Activated CD4-positive, alpha-beta memory T cell treated with anti-CD3 and anti-CD28 coated beads for 36 hours (primary cell): ENCODE results near the gene ZBED6. TPM values are rescaled to one million over a fixed set of nuclear protein-coding genes. Genes with fewer than 3 reads are reported as not detected.
A peak's percentile ranks its signal among the peaks of the same experiment; 100 is the strongest.
"Not testable (repeated sequence)": the region's sequence is repeated elsewhere in the genome, so short reads cannot be mapped to it uniquely, and the experiment has no call there.

Experiments used
- CTCF ChIA-PET: fragments of 350-600 bp; sonication (Branson Sonifier 250); formaldehyde crosslinking; loops from one replicate; lab custom pipeline; 2021; ENCODE audit warnings: antibody characterized with exemption, inconsistent platforms; lab: Charles Lee
- POLR2A ChIA-PET: fragments of 350-600 bp; sonication (Branson Sonifier 250); formaldehyde crosslinking; loops from one replicate; lab custom pipeline; 2021; ENCODE audit warnings: antibody characterized with exemption; lab: Charles Lee
- DNase-seq: peaks from one replicate; pipeline ENCODE4 v3.0.0-alpha.2; 2020
- H3K27ac Mint-ChIP-seq: one replicate; pipeline ENCODE4 v1.8.0; 2021; ENCODE audit warnings: mixed read lengths
- H3K27me3 Mint-ChIP-seq: one replicate; pipeline ENCODE4 v1.8.0; 2021; ENCODE audit warnings: mixed read lengths
- H3K36me3 Mint-ChIP-seq: one replicate; pipeline ENCODE4 v1.8.0; 2021; ENCODE audit warnings: mixed read lengths
- H3K4me1 Mint-ChIP-seq: one replicate; pipeline ENCODE4 v1.8.0; 2021; ENCODE audit warnings: low read depth, mixed read lengths
- H3K4me3 Mint-ChIP-seq: one replicate; pipeline ENCODE4 v1.8.0; 2021; ENCODE audit warnings: mild to moderate bottlenecking, mixed read lengths
- H3K9me3 Mint-ChIP-seq: one replicate; pipeline ENCODE4 v1.8.0; 2021; ENCODE audit warnings: mixed read lengths
- intact Hi-C: fragments of 100-400 bp; cut with micrococcal nuclease; formaldehyde crosslinking; loops from one replicate; pipeline ENCODE4 v1.15.1; 2023
- total RNA-seq, 2 experiments: library from RNA; stranded (reverse); gene quantifications; one replicate each; pipeline ENCODE4 v1.2.3, GENCODE V29; 2021

ZBED6 gene, protein sequence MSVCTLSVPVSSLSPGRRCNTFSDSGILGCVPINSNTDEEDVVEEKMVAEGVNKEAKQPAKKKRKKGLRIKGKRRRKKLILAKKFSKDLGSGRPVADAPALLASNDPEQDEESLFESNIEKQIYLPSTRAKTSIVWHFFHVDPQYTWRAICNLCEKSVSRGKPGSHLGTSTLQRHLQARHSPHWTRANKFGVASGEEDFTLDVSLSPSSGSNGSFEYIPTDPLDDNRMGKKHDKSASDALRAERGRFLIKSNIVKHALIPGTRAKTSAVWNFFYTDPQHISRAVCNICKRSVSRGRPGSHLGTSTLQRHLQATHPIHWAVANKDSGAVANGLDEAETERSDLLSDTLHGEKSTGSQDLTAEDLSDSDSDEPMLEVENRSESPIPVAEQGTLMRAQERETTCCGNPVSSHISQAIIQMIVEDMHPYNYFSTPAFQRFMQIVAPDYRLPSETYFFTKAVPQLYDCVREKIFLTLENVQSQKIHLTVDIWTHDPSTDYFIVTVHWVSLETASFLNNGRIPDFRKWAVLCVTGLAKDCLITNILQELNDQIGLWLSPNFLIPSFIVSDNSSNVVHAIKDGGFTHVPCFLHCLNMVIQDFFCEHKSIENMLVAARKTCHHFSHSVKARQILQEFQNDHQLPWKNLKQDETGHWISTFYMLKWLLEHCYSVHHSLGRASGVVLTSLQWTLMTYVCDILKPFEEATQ (N-terminal part only)
- 10 to 100 TPM; 18.6 to 20.4 TPM for total RNA-seq

DNA sequence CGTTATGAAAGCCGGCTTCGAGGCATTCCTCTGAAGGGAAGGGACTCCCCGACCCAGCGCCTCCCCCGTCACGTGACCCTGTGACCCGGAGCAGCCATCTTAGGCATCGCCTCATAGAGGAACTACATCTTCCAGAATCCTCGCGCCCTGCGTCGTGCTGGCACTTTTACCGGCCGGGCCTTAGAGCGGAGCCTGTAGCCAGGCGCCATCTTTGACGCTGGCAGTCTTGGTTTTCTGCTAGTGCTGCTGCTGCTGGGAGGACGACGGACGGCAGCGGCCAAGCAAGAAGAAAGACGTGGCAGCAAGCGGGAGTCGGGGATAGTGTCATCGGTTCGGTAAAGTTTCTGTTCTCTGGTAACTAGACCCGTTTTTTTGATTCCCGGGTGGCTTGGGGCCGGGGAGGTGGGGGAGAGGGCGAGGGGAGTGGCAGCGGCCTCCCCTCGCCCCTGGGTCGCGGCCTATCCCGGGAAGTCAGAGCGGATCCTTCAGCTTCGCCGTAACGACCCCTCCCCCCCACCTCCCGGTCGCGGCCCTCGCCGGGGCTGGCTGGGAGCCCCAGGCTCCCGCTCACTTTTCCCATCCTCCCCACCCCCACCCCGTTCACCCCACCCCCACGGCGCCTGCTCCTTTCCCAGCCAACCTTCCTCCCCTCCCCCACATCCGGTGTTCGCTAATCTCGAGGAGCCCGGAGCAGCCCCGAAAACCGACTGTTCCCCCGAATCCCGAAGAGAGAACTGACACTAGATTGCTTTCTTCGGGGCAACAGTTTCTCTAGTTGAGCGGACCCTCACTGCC, at the start of gene ZBED6, which contains the start of gene ZC3H11A:
ZBED6 (plus strand) TSS at position 183 of the 795 bp plus-strand sequence. CDS start 1,900 bp downstream, outside the sequence.
ZC3H11A (plus strand) TSS at position 183 of the 795 bp plus-strand sequence. CDS start 21,448 bp downstream, outside the sequence.
- ChIA-PET POLR2A (interaction anchor here (4.6 kb wide), 1 partner anchor 31 kb away, joined by 18 read pairs; the partner anchor contains the start of gene LAX1), CTCF (no interaction called here)
- DNase-seq, result peak; percentile 99
- peaks cover 46% of the 10 kb centered on the region for H3K4me1 Mint-ChIP-seq
- no peaks in the 10 kb centered on the region for H3K27me3 Mint-ChIP-seq
- peaks cover 36% of the 10 kb centered on the region for H3K36me3 Mint-ChIP-seq
- peak within 1 kb of the TSS; percentile 95 for H3K4me3 Mint-ChIP-seq
- no peaks in the 10 kb centered on the region for H3K9me3 Mint-ChIP-seq
- intact Hi-C loops, result loop anchor here (1.0 to 10.0 kb wide), 7 partner anchors 29 to 617 kb away; partner anchors contain the start of genes ATP2B4, LAX1, PPP1R15B and SNRPE
- H3K27ac Mint-ChIP-seq, result peak within 1 kb of the TSS; percentile 96

DNA sequence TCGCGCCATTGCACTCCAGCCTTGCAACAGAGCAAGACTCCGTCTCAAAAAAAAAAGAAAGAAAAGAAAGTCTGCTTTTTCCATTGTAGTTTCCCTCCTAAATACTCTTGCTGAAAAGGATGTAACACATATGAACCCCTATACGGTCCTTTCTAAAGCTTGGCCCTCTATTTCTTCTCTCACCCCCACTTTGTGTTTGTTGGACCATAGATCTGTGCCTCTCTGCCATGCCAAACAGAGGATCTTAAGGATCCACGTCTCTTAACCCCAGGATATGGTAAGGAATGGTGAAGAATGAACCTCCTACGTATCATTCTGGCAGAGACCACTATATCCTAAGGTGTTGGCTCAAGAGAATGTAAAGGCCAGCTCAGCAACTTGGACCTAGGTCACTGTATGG, 49.1 kb upstream of the ZBED6 start:
- Mint-ChIP-seq H3K4me3 (no peak overlapping the region), H3K9me3 (no peaks in the 10 kb centered on the region), H3K27me3 (no peaks in the 10 kb centered on the region), H3K36me3 (peaks cover 8% of the 10 kb centered on the region), H3K4me1 (peaks cover 21% of the 10 kb centered on the region), H3K27ac (no peak overlapping the region)
- no peak for DNase-seq
- POLR2A ChIA-PET, result interaction anchor here (1.2 kb wide), 1 partner anchor 19 kb away, joined by 3 read pairs; the partner anchor contains the start of gene LAX1
- CTCF ChIA-PET, result no interaction called here
- intact Hi-C loops, result no loop called here

DNA sequence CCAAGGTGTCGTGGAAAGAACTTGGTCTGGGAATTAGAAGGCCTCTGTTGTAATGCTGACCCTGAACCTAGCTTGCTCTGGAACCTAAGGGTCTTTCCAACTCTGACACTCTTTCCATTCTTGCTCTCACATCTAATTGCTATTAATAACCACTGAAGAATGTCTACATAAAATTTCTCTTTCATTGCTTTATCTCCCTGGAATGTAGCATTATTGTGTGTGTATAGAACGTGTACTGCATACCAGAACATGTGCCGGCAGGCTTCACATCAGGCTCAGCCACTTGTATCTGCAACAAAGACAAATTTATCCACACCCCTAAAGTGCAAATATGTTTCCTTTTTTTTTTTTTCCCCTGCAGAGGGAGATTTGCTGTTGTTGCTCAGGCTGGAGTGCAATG, 44.4 kb upstream of the ZBED6 start:
- H3K27me3 Mint-ChIP-seq, result no peaks in the 10 kb centered on the region
- POLR2A ChIA-PET, result no interaction called here
- intact Hi-C loops, result no loop called here
- H3K4me1 Mint-ChIP-seq, result peaks cover 21% of the 10 kb centered on the region
- CTCF ChIA-PET, result interaction anchor here (1.2 kb wide), 1 partner anchor 9 kb away, joined by 3 read pairs; no protein-coding TSS in a partner anchor
- no peak for DNase-seq
- no peaks in the 10 kb centered on the region for H3K36me3 Mint-ChIP-seq
- H3K9me3 Mint-ChIP-seq, result no peaks in the 10 kb centered on the region
- no peak overlapping the region for H3K27ac Mint-ChIP-seq
- H3K4me3 Mint-ChIP-seq, result no peak overlapping the region

DNA sequence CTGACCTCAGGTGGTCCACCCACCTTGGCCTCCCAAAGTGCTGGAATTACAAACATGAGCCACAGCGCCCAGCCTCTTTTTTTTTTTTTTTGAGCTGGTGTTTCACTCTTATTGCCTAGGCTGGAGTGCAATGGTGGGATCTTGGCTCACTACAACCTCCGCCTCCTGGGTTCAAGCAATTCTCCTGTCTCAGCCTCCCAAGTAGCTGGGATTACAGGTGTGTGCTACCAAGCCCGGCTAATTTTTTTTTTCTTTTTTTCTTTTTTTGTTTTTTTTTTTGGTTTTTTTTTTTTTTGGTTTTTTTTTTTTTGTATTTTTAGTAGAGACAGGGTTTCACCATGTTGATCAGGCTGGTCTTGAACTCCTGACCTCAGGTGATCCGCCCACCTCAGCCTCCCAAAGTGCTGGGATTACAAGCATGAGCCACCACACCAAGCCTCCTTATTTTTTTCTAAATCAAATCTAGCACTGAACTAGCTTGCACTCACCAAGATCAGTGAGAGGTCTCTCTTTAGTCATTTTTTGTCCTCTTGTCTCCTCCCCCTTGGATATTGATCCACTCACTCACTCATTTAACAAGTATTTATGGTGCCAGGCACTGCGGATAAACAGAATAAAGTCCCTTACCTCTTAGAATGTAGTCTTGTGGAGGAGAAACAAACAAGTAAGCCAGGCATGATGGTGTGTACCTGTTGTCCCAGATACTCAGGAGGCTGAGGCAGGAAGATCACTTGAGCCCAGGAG, 43.6 kb upstream of the ZBED6 start:
- intact Hi-C loops, H3K4me3 Mint-ChIP-seq, DNase-seq, H3K9me3 Mint-ChIP-seq, H3K27ac Mint-ChIP-seq, H3K27me3 Mint-ChIP-seq, H3K36me3 Mint-ChIP-seq: not testable (repeated sequence)
- H3K4me1 Mint-ChIP-seq, result peaks cover 27% of the 10 kb centered on the region
- ChIA-PET POLR2A (interaction anchor here (0.6 kb wide), 1 partner anchor 634 kb away, joined by 3 read pairs; no protein-coding TSS in a partner anchor), CTCF (interaction anchor here (1.2 kb wide), 1 partner anchor 9 kb away, joined by 3 read pairs; no protein-coding TSS in a partner anchor)

DNA sequence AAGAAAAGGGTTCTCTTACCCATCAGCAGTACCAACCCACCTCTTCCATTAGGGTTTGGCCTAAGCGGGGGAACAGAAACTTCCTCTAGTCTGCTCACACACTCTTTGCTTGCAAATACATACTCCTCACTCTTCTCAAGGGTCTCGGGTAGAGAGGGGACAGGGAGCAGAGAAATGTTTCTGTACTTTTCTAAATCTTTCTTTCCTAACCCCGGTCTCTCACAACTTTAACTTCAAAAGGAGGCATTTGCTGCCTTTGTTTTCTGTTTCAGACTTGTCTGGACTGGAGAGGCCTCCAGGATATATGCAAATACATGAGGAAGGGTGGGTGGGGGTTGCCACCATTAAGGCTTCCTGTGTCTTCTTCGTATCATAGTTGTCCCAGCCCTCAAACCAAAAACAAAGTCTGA, 41.0 kb upstream of the ZBED6 start:
- ChIA-PET POLR2A (interaction anchor here (1.4 kb wide), 1 partner anchor 11 kb away, joined by 3 read pairs; no protein-coding TSS in a partner anchor), CTCF (no interaction called here)
- intact Hi-C loops, result loop anchor here (1.0 kb wide), 1 partner anchor 11 kb away; the partner anchor contains the start of gene LAX1
- H3K9me3 Mint-ChIP-seq, result no peaks in the 10 kb centered on the region
- peaks cover 32% of the 10 kb centered on the region for H3K4me1 Mint-ChIP-seq
- peak overlapping the region; percentile 90 for H3K27ac Mint-ChIP-seq
- no peaks in the 10 kb centered on the region for H3K27me3 Mint-ChIP-seq
- no peaks in the 10 kb centered on the region for H3K36me3 Mint-ChIP-seq
- peak overlapping the region; percentile 36 for H3K4me3 Mint-ChIP-seq
- peak; percentile 48 for DNase-seq

DNA sequence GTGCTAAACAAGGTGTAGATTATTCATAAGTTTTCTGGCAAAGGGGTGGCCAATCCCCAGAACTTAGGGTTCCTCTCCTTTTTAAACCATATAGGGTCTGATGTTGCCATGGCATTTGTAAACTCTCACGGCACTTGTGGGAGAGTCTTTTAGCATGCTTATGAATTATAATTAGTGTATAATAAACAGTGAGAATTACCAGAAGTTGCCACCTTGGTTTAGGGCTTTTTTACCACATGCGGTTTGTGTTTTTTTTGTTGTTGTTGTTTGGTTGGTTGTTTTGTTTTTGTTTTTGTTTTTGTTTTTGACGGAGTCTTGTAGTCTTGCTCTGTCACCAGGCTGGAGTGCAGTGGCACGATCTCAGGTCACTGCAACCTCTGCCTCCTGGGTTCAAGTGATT, 39.4 kb upstream of the ZBED6 start:
- CTCF ChIA-PET, result interaction anchor here (0.7 kb wide), 1 partner anchor 164 kb away, joined by 3 read pairs; no protein-coding TSS in a partner anchor
- H3K36me3 Mint-ChIP-seq, result no peaks in the 10 kb centered on the region
- H3K27ac Mint-ChIP-seq, result peak overlapping the region; percentile 10

DNA sequence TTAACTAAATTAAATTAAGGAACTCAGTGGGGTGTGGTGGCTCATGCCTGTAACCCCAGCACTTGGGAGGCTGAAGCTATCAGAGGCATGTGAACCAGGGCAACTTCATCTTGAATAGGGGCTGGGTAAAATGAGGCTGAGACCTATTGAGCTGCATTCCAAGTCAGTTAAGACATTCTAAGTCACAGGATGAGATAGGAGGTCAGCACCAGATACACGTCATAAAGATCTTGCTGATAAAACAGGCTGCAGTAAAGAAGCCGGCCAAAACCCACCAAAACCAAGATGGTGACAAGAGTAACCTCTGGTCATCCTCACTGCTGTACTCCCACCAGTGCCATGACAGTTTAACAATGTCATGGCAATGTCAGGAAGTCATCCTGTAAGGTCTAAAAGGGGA, 36.7 kb upstream of the ZBED6 start:
- CTCF ChIA-PET, H3K4me3 Mint-ChIP-seq, intact Hi-C loops, H3K27ac Mint-ChIP-seq, H3K27me3 Mint-ChIP-seq, H3K36me3 Mint-ChIP-seq, POLR2A ChIA-PET, H3K9me3 Mint-ChIP-seq, DNase-seq: not testable (repeated sequence)
- H3K4me1 Mint-ChIP-seq, result peaks cover 41% of the 10 kb centered on the region

More for the DNA sequence above, 39.4 kb upstream of the ZBED6 start:
- POLR2A ChIA-PET, result interaction anchor here (1.3 kb wide), 1 partner anchor 8 kb away, joined by 7 read pairs; the partner anchor contains the start of gene LAX1
- no peak for DNase-seq
- Mint-ChIP-seq H3K9me3 (no peaks in the 10 kb centered on the region), H3K4me3 (no peak overlapping the region), H3K27me3 (no peaks in the 10 kb centered on the region), H3K4me1 (peaks cover 32% of the 10 kb centered on the region)
- intact Hi-C loops, result no loop called here

DNA sequence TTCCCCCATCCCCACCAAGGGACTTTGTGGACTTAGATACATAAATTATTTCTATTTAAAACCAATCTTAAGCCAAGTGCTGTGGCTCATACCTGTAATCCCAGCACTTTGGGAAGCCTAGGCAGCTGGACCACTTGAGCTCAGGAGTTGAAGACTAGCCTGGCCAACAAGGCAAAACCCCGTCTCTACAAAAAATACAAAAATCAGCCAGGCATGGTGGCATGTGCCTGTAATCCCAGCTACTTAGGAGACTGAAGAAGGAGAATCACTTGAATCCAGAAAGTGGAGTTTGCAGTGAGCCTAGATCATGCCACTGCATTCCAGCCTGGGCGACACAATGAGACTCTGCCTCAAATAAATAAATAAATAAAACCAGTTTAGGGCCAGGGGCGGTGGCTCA, 34.9 kb upstream of the ZBED6 start:
- ChIA-PET POLR2A (no interaction called here), CTCF (no interaction called here)
- no peaks in the 10 kb centered on the region for H3K9me3 Mint-ChIP-seq
- H3K4me3 Mint-ChIP-seq, result no peak overlapping the region
- H3K4me1 Mint-ChIP-seq, result peaks cover 41% of the 10 kb centered on the region
- no peak overlapping the region for H3K27ac Mint-ChIP-seq
- no peak for DNase-seq
- no peaks in the 10 kb centered on the region for H3K27me3 Mint-ChIP-seq
- peaks cover 5% of the 10 kb centered on the region for H3K36me3 Mint-ChIP-seq
- intact Hi-C loops, result loop anchor here (10.0 kb wide), 2 partner anchors 64 to 476 kb away; no protein-coding TSS in a partner anchor

DNA sequence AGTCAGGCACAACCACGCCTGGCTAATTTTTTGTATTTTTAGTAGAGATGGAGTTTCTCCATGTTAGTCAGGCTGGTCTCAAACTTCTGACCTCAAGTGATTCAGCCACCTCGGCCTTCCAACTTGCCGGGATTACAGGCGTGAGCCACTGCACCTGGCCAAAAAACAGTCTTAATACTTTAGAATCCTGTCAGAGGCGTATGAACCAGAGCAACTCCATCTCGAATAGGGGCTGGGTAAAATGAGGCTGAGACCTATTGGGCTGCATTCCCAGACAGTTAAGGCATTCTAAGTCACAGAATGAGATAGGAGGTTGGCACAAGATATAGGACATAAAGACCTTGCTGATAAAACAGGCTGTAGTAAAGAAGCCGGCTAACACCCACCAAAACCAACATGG, 33.5 kb upstream of the ZBED6 start:
- Mint-ChIP-seq H3K27ac (peak overlapping the region; percentile 65), H3K4me1 (peaks cover 29% of the 10 kb centered on the region)
- POLR2A ChIA-PET, H3K27me3 Mint-ChIP-seq, H3K4me3 Mint-ChIP-seq, H3K9me3 Mint-ChIP-seq, CTCF ChIA-PET, DNase-seq, H3K36me3 Mint-ChIP-seq: not testable (repeated sequence)
- intact Hi-C loops, result loop anchor here (10.0 kb wide), 2 partner anchors 63 to 477 kb away; no protein-coding TSS in a partner anchor

DNA sequence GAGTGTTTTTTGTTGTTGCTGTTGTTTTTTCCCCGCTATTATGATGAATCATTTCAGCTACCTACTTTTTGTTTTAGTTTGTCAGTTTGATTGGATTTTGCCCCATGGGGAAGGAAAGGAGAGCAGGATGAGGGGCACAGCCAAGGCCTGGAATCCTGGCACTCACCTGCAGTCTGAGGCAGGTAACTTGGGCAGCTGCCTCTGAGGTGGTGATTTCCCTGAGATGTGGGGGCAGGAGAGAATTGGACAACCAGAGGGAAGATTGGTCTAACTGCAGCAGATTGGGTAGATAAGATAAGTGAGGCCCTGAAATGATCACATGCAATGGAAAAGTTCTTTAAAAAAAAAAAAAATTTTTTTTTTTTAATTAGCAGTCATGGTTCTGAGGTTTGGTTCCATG, 31.9 kb upstream of the ZBED6 start:
- H3K9me3 Mint-ChIP-seq, result no peaks in the 10 kb centered on the region
- H3K4me3 Mint-ChIP-seq, result no peak overlapping the region
- no peak for DNase-seq
- H3K36me3 Mint-ChIP-seq, result peaks cover 10% of the 10 kb centered on the region
- peaks cover 37% of the 10 kb centered on the region for H3K4me1 Mint-ChIP-seq
- H3K27me3 Mint-ChIP-seq, result no peaks in the 10 kb centered on the region
- H3K27ac Mint-ChIP-seq, result peak overlapping the region; percentile 100
- ChIA-PET POLR2A (interaction anchor here (1.1 to 1.6 kb wide), 3 partner anchors 8 to 110 kb away, joined by 3 to 7 read pairs (median 5); no protein-coding TSS in a partner anchor), CTCF (interaction anchor here (1.9 kb wide), 1 partner anchor 275 kb away, joined by 9 read pairs; no protein-coding TSS in a partner anchor)
- intact Hi-C loops, result loop anchor here (10.0 kb wide), 2 partner anchors 61 to 479 kb away; no protein-coding TSS in a partner anchor
